Measurements from ENCODE around the gene RPS6KA3. TPM values are rescaled to one million over a fixed set of nuclear protein-coding genes. Genes with fewer than 3 reads are reported as not detected.

The RPS6KA3 gene
- polyA plus RNA-seq, 1 experiment: 15.4 TPM

DNA sequence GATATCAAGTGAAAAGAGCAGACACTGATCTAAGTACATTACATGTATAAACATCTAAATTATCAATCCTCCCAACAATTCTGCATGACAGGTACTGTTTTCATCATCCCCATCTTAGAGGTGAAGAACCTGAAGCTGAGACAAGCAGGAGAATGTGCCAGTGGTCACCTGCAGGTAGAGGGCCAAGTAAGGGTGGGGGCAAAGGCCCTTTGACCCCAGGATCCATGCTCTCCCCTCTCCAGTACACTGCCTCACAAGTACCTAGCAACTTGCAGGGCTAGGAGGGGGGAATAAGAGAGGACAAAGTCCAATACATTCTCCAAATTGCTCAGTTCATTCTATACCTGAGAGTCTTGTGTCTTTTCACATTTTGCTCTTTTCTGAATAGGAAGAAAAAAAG is 141.7 kb downstream of the RPS6KA3 start:
- CTCF ChIA-PET: no interaction called here
- Histone ChIP-seq H3K4me3 (ENCODE audit: low read depth, low read length) (no peak overlapping the region), H3K27me3 (ENCODE audit: control insufficient read depth, insufficient read depth, low read length) (no peaks in the 10 kb centered on the region), H3K36me3 (ENCODE audit: control insufficient read depth, insufficient read depth, low read length) (no peaks in the 10 kb centered on the region; the same call in 1 of the 2 replicates)
- POLR2A ChIA-PET: no interaction called here
- TF ChIP-seq, protein P1, sequence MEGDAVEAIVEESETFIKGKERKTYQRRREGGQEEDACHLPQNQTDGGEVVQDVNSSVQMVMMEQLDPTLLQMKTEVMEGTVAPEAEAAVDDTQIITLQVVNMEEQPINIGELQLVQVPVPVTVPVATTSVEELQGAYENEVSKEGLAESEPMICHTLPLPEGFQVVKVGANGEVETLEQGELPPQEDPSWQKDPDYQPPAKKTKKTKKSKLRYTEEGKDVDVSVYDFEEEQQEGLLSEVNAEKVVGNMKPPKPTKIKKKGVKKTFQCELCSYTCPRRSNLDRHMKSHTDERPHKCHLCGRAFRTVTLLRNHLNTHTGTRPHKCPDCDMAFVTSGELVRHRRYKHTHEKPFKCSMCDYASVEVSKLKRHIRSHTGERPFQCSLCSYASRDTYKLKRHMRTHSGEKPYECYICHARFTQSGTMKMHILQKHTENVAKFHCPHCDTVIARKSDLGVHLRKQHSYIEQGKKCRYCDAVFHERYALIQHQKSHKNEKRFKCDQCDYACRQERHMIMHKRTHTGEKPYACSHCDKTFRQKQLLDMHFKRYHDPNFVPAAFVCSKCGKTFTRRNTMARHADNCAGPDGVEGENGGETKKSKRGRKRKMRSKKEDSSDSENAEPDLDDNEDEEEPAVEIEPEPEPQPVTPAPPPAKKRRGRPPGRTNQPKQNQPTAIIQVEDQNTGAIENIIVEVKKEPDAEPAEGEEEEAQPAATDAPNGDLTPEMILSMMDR (IDR thresholded peaks at IDR 0.05; ENCODE audit: insufficient read depth, low read depth, low read length): no peak
- no peak for DNase-seq (ENCODE audit: low read depth)

DNA sequence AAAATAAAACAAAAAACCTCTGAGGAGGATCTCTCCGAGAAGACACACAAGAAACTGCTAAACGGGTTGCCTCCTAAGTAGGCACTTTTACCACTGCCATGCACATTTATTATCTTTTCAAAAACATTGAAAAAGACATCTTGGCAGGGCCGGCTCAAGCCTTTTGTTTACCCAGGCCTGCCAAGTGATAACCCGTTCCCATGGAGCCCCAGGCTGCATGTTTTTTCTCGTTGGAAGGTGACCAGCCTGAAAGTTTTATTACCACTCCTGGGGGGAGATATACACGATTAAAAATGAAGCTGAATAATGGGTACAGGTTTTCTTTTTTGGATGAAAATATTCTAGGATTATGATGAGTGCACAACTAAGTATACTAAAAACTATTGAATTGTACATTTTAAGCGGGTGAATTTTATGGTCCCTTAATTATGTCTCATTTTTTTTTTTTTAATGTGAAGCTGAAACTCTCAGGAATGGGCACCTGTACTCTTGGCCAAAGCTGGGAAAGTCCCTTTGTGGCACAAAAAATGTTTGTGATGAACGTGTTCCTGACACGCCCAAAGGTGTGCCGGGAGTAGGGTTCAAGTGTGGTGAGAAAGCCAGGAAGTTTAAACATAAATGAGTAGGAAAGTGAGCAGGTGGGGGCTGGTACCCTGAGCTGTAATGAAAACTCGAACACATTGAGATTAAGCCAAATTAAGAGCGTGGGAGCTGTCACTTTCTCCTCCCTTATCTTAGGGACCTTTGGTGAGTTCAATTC is 148.5 kb downstream of the RPS6KA3 start:
- Histone ChIP-seq H3K27me3 (ENCODE audit: control insufficient read depth, insufficient read depth, low read length) (peaks cover 3% of the 10 kb centered on the region), H3K36me3 (ENCODE audit: control insufficient read depth, insufficient read depth, low read length) (no peaks in the 10 kb centered on the region), H3K4me3 (ENCODE audit: low read depth, low read length) (no peak overlapping the region)
- TF ChIP-seq, protein P1 (IDR thresholded peaks at IDR 0.05; ENCODE audit: insufficient read depth, low read depth, low read length): no peak
- ChIA-PET CTCF (interaction anchor here (0.9 kb wide), 1 partner anchor 213 kb away, joined by 4 read pairs; no protein-coding TSS in a partner anchor), POLR2A (no interaction called here)
- DNase-seq (ENCODE audit: low read depth): no peak

DNA sequence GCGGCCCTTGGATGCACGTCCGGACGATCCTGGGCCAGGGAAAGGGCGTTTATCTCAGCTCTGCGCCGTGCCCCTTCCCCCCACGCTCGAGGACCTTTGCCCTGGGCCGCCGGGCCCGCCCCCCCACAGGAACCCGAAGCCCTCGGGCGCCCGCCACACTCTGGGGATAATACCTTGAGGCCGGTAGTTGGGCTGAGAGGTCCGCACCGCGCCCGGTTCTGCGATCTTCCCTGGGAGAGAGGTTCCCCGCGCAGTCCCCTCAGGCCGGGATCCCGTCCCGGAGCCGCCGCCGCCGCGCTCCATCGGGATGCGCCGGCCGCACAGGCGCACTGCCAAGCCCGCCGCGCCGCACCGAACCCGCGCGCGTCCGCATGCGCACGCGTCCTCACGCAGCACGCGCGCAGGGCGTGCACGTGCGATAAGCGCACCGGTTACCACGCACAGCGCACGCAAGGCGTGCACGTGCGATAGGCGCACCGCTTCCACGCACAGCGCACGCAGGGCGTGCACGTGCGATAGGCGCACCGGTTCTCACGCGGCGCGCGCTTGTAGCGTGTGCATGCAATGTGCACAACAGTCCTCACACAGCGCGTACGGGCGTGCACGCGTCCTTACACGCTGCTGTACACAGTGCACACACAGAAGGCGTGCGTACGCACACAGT is 150.0 kb downstream of the RPS6KA3 start, which contains the start of gene MAP7D2:
TSS of gene MAP7D2 (minus strand) at position 331 of the 664 bp plus-strand sequence. CDS start at position 303, 28 bp downstream.
- peak within 1 kb of the TSS; percentile 25 for H3K4me3 ChIP-seq (ENCODE audit: low read depth, low read length)

DNA sequence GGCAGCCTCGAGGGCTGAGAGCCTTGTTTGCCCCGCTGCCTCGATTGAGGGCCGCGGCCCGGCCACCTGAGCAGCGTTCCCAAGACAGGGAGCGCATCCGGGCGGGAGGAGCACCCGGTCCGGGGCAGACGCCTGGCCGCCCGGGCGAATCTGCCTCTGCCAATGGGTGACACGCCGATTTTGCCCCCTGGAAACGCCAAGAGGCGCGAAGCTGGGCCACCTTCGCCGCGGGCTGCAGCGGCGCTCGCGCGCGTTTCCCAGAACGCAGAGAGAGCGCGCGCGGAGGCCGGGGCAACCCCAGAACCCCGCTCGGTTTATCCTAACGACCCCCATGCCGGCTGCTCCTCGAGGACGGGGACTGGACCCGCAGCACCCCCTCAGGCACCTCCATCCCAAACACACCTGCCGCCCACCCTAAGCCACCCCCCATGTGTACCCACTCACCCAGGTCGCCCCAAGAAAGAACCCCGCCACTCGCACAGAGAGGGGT is 150.6 kb downstream of the RPS6KA3 start:
- peak overlapping the region; percentile 25 for H3K4me3 ChIP-seq (ENCODE audit: low read depth, low read length)
- DNase-seq (ENCODE audit: low read depth): no peak
- ChIA-PET CTCF (interaction anchor here (0.6 kb wide), 1 partner anchor 167 kb away, joined by 4 read pairs; no protein-coding TSS in a partner anchor), POLR2A (interaction anchor here (0.6 kb wide), 1 partner anchor 15 kb away, joined by 3 read pairs; no protein-coding TSS in a partner anchor)
- H3K36me3 ChIP-seq (ENCODE audit: control insufficient read depth, insufficient read depth, low read length): no peaks in the 10 kb centered on the region
- peaks cover 3% of the 10 kb centered on the region for H3K27me3 ChIP-seq (ENCODE audit: control insufficient read depth, insufficient read depth, low read length)
- TF ChIP-seq, protein P1 (IDR thresholded peaks at IDR 0.05; ENCODE audit: insufficient read depth, low read depth, low read length): no peak

More for the DNA sequence above, 150.0 kb downstream of the RPS6KA3 start, which contains the start of gene MAP7D2:
- no peaks in the 10 kb centered on the region for H3K36me3 ChIP-seq (ENCODE audit: control insufficient read depth, insufficient read depth, low read length)
- TF ChIP-seq, protein P1 (IDR thresholded peaks at IDR 0.05; ENCODE audit: insufficient read depth, low read depth, low read length): no peak
- ChIA-PET POLR2A (no interaction called here), CTCF (interaction anchor here (0.6 kb wide), 1 partner anchor 168 kb away, joined by 4 read pairs; no protein-coding TSS in a partner anchor)
- H3K27me3 ChIP-seq (ENCODE audit: control insufficient read depth, insufficient read depth, low read length): peaks cover 3% of the 10 kb centered on the region
- DNase-seq (ENCODE audit: low read depth): no peak
